ENCODE measurements around the gene CDC42BPB.
"Not testable (repeated sequence)": the region's sequence is repeated elsewhere in the genome, so short reads cannot be mapped to it uniquely, and the experiment has no call there.

Gene CDC42BPB

GRCh38 chr14:103071544-103072251, 14.3 kb upstream of the CDC42BPB start:
- DNase-seq: no peak

DNA sequence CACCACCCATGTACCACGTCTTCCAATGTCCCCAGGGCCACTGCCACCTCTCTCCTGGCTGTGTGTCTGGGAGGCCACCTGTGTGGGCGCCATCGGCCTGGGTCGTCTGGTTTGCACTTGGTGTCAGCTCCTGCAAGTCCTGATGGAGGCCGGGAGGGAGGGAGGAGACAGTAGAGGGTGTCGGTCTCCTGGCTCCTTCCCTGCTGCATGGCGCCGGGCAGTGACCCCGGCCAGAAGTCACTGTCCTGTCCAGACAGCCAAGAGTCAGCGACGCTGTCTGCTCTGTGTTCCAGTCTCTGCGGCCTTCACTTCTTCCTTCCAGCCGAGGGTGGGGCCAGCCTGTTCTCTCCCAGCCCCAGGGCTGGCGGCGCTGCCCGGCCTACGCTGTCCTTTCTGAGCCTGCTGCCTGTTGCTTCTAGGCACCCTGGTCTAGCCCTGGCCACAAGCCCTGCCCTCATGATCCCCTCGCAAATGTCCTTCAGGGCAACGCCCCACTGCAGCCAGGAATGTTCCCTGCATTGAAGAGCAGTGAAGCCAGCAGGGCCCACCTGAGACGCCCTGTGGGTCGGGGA, 13.7 kb upstream of the CDC42BPB start:
- DNase-seq: no peak

GRCh38 chr14:103070263-103070885, 13.0 kb upstream of the CDC42BPB start:
- DNase-seq: no peak

DNA sequence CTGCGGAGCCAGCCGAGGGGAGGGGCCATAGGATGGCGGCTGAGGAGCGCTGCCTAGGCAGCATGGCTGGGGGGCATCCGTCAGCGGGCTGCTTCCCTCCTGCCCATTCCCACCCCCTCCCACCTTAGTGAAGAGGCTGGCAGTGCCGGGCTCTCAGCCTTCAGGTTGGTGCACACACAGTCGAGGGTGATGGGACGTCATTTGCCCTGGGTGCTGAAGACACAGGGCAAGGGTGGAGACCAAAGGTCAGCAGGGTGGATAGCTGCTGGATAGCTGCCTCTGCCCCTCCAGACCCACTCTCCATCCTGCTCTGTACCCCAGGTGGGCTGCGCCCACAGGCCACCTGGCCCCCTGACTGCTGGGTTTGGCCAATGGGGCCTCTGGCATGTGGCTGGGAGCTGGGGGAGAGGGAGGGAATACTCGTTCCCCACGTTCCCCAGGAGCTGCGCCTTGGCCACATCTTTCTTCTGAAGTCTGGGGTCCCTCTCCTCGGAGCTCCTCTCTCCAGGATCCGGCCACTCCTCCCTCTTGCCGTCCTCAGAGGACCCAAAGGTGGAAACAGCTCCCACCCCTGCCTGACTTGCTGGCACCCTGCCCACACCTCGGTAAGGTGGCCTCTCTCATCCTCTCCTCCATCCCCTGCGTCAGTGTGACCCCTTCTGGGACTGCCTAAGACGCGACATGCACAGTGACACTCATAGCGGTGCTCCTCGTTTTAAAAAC, 11.2 kb upstream of the CDC42BPB start:
- no peak for DNase-seq

- no peak for DNase-seq
These were observed 10.0 kb upstream of the CDC42BPB start for GRCh38 chr14:103067231-103067954.

- no peak for DNase-seq
These were observed 9.1 kb upstream of the CDC42BPB start for GRCh38 chr14:103066399-103066798.

DNA sequence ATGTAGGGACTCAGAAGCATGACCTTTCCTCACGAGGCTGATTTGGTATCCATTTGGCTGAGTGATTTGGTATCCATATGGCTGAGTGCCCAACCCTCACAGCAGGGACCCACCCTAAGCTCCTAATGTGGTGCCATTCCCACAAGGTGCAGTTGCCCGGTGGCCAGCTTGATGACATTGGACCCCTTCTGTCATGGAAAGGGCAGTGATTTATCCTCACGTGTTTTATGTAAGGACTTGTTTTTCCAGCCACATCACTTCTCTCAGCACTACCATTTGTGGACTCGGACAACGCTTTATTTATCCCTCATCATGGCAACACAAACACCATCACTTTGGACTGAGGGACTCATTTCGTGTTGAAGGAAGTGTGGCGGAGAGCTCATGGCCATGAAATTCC, 8.5 kb upstream of the CDC42BPB start:
- no peak for DNase-seq

- DNase-seq: no peak
These were observed 7.6 kb upstream of the CDC42BPB start for GRCh38 chr14:103064978-103065377.

DNA sequence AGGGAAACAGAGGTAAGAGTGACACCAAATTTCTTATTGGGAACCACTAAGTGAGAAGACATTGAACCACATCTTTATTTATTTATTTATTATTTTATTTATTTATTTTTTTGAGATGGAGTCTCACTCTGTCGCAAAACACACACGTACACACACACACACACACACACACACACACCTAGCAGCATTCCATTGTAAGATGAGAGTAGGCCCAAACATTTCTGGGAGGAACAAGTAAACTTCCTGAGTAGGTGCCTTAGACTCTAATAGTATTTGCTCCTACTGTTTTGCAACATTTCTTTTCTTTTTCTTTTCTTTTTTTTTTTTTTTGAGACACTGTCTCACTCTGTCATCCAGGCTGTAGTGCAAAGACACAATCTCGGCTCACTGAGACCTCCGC, 7.1 kb upstream of the CDC42BPB start:
- no peak for DNase-seq

GRCh38 chr14:103061482-103061976, 4.2 kb upstream of the CDC42BPB start:
- no peak for DNase-seq

GRCh38 chr14:103059556-103059955, 2.2 kb upstream of the CDC42BPB start:
- no peak for DNase-seq

- no peak for DNase-seq
These were observed 1.1 kb upstream of the CDC42BPB start for GRCh38 chr14:103058164-103059055.

- no peak for DNase-seq
These were observed 349 bp downstream of the CDC42BPB start for GRCh38 chr14:103057028-103057371.

GRCh38 chr14:103056322-103057027, 874 bp downstream of the CDC42BPB start:
- no peak for DNase-seq

DNA sequence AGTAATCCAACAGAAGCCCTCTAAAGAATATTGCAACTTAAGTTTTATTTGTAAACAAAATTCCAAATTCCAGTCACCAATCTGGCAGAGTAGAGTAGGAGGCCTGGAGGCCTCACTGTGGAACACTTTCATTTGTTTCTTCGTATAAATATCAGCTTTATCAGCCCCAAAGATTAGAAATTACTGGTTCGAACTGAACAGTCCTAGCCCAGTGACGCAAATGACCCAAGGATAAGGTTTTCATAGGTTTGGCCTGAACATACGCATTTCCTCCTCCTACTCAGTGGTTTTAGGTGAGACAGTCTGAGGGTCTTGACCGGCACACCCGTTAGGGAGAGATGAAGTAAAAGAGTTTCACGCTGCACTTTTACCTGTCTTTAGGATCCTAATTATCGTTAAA, 1.7 kb downstream of the CDC42BPB start:
- no peak for DNase-seq

- DNase-seq: no peak
These were observed 4.9 kb downstream of the CDC42BPB start for GRCh38 chr14:103052407-103052806.

GRCh38 chr14:103050935-103051334, 6.4 kb downstream of the CDC42BPB start:
- no peak for DNase-seq

GRCh38 chr14:103047453-103047852, 9.9 kb downstream of the CDC42BPB start:
- not testable (repeated sequence) for DNase-seq

GRCh38 chr14:103045371-103045869, 11.9 kb downstream of the CDC42BPB start:
- no peak for DNase-seq

DNA sequence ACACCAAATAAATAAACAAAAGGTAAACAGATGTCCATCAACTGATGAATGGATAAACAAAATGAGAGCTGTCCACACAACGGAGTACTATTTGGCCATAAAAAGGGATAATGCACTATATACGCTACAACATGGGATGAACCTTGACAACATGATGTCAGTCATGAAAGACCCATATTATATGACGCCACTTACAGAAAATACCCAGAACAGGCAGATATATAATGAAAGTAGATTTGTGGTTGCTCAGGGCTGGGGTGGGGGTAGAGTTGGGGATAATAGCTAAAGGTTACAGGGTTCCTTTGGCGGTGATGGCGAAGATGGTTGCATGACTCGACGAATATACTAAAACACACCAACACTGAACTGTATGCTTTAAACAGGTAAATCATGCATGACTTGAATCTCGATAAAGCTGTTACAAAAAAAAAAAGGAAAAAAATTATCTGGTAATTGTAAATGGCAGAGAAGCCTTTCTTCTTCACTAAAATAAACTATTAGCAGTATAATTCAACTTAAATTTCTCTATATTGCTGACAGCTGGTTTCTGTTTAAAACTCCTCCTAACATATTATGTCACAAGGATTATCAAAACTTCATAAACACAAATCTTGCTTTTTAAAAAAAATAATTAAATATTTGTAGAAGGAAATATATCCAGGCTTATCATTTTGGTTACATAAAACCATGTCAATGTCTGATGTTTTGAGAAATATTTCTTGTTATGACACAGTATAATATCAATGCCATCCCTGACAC, 13.9 kb downstream of the CDC42BPB start:
- DNase-seq: no peak
